OCI-LY3 (cell line): ENCODE measurements around the gene NCOA6.
"Not testable (repeated sequence)": the region's sequence is repeated elsewhere in the genome, so short reads cannot be mapped to it uniquely, and the experiment has no call there.

Source experiments
- CTCF ChIP-seq: fragments of 200-600, 300-600 bp; sonication (generic); IDR thresholded peaks from 2 replicates; pipeline ENCODE4 v1.5.1; 2014; ENCODE audit warnings: antibody characterized with exemption, low read length, low read depth
- EZH2phosphoT487 ChIP-seq: fragments of 200-600 bp; shearing (Covaris generic); IDR thresholded peaks from 2 replicates; pipeline ENCODE4 v1.6.1; 2018; ENCODE audit warnings: antibody characterized with exemption, mixed run types, low read depth

DNA sequence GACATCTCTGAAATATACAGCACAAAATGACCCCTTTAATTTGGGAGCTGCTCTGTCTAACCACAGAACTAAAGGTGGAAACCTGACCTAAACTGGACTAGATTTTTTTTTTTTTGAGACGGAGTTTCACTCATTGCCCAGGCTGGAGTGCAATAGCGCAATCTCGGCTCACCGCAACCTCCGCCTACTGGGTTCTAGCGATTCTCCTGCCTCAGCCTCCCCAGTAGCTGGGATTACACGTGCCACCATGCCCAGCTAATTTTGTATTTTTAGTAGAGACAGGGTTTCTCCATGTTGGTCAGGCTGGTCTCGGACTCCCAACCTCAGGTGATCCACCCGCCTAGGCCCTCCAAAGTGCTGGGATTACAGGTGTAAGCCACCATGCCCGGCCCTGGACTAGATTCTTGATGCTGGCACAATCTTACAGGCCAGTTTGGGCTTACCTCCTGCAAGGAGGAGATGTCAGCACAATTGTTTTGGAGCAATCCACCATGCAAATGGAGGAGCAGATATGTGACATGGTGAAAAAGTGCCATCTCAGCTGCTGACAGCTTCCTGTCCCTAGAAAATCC is 111.4 kb downstream of the NCOA6 start:
- not testable (repeated sequence) for TF ChIP-seq CTCF, EZH2phosphoT487
